Tibial nerve (tissue), 4 donors: ENCODE results near the gene LST1.

ENCODE experiments used
- CTCF ChIP-seq, 5 experiments: fragments of 200-600 bp in 3 of 5; fragments of 450-650 bp in 2 of 5; sonication (generic) in 3 of 5; IDR thresholded peaks; one replicate each; pipeline ENCODE4 v1.5.1; 2016 to 2019; ENCODE audit warnings: antibody characterized with exemption in 5 of 5, mild to moderate bottlenecking in 3 of 5, moderate library complexity in 2 of 5
- EP300 ChIP-seq, 2 donors: sonication (generic); formaldehyde crosslinking; IDR thresholded peaks; one replicate each; pipeline ENCODE4 v1.6.1; 2017; ENCODE audit warnings: antibody characterized with exemption in 2 of 2, mild to moderate bottlenecking in 1 of 2
- POLR2A ChIP-seq, 2 donors: fragments of 450-650 bp; IDR thresholded peaks; one replicate each; pipeline ENCODE4 v1.6.1; 2017; ENCODE audit warnings: antibody characterized with exemption in 2 of 2, mild to moderate bottlenecking in 2 of 2, moderate library complexity in 2 of 2

- TF ChIP-seq CTCF (IDR thresholded peaks at IDR 0.05) (no peak), POLR2A (IDR thresholded peaks at IDR 0.05) (no peak), EP300 (IDR thresholded peaks at IDR 0.05) (no peak)
These were observed 16.1 kb upstream of the LST1 start for GRCh38 chr6:31569861-31570536.
